ENCODE data around the gene PSMF1. TPM values are rescaled to one million over a fixed set of nuclear protein-coding genes. Genes with fewer than 3 reads are reported as not detected.

The PSMF1 gene, protein sequence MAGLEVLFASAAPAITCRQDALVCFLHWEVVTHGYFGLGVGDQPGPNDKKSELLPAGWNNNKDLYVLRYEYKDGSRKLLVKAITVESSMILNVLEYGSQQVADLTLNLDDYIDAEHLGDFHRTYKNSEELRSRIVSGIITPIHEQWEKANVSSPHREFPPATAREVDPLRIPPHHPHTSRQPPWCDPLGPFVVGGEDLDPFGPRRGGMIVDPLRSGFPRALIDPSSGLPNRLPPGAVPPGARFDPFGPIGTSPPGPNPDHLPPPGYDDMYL
- 21.7 and 53.2 TPM in 2 replicates for total RNA-seq

GRCh38 chr20:1118336-1119127 is at the start of gene PSMF1:
Gene PSMF1, plus strand, starts transcription at chr20:1118602. Its CDS starts 172 bp downstream, at chr20:1118774.

GRCh38 chr20:1184638-1185315 is 66.4 kb downstream of the PSMF1 start, which contains the start of gene TMEM74B:
Gene TMEM74B, minus strand, starts transcription at chr20:1184981. Its CDS starts 1,180 bp downstream, at chr20:1183801.

DNA sequence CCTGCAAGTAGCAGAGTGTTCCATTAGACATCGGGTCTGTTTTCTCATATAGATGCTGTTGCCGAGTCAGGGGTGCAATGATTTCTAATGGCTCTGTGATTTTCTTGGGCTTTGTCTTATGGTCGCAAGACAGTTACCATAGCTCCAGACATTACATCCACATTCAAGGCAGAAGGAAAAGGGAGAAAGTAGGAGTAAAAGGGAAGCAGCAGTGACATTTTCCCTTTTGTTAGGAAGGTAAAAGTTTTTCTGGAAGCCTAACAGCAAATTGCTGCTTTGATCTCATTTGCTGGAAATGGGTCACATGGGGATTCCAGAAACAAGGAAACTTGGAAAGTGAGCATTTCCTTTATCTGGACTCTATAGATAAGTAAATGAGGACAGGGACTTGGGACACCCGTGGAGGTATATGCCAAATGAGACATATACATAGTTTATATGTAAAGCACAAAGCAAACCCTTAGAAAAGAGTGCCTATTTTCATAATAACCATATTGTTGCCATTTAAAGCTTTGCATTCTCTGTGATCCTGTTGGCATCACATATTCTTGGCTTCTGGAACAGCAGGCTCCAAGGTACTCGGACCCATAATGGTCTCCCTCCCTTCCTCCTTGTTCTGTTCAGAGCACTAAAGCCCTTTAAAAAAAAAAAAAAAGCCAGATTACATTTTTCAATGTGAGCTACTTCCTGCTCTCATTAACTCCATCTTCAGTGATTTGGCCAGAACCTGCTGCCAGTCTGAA is 84.5 kb downstream of the PSMF1 start, which contains the start of gene C20orf202:
Gene C20orf202, plus strand, starts transcription at position 693 of the 743 bp plus-strand sequence. CDS start 132 bp downstream, outside the sequence.

Other genes starting within 250 kb of the PSMF1 start
- not detected in 2 replicates for gene ANGPT4, start 202.3 kb upstream of the PSMF1 start, total RNA-seq
- gene RSPO4, start 116.3 kb upstream of the PSMF1 start, total RNA-seq: not detected in 2 replicates
- 0.14 TPM in 1 of 2 replicates, not detected in the other for gene TMEM74B, start 66.4 kb downstream of the PSMF1 start, total RNA-seq
- not detected in 2 replicates for gene C20orf202, start 84.9 kb downstream of the PSMF1 start, total RNA-seq
- 0.14 and 0.59 TPM in 2 replicates for gene RAD21L1, start 107.4 kb downstream of the PSMF1 start, total RNA-seq
- gene SNPH, start 147.7 kb downstream of the PSMF1 start, total RNA-seq: 11.6 and 13.5 TPM in 2 replicates
- gene SDCBP2, start 210.5 kb downstream of the PSMF1 start, total RNA-seq: 1.2 and 1.8 TPM in 2 replicates

All from smooth muscle cell of the umbilical artery (primary cell).